Panc1 (cell line): ENCODE data around the gene SETD1B. TPM values are rescaled to one million over a fixed set of nuclear protein-coding genes. Genes with fewer than 3 reads are reported as not detected.
A peak's percentile ranks its signal among the peaks of the same experiment; 100 is the strongest.

Experiments
- ATAC-seq: fragments of 200-7000 bp; cut with Tn5 transposase; 2 replicates; pipeline ENCODE4 v1.9.1; 2020; ENCODE audit warnings: mild to moderate bottlenecking, moderate library complexity
- BruUV-seq: library from RNA; stranded (reverse); fragments of 400-500 nt; replicated peaks from 2 replicates; lab custom pipeline; 2021; lab: Mats Ljungman, UMichigan
- CTCF ChIA-PET: fragments of 300-600 bp; sonication (Branson Sonifier 250); formaldehyde crosslinking; loops from one replicate; lab custom pipeline; 2022; ENCODE audit warnings: antibody characterized with exemption; lab: Charles Lee
- POLR2A ChIA-PET: fragments of 300-600 bp; sonication (Branson Sonifier 250); formaldehyde crosslinking; loops from one replicate; lab custom pipeline; 2022; ENCODE audit warnings: antibody characterized with exemption; lab: Charles Lee
- DNase-seq: peaks from one replicate; pipeline ENCODE4 v3.0.0-alpha.2; 2010; ENCODE audit warnings: low read depth, low spot score
- H3K27ac ChIP-seq: 2 replicates; pipeline ENCODE4 v1.5.1; 2011; ENCODE audit warnings: mild to moderate bottlenecking, low read length, inconsistent platforms
- H3K27me3 ChIP-seq: fragments of 200-500 bp; sonication (Bioruptor generic); 2 replicates; pipeline ENCODE4 v1.6.0; 2014; ENCODE audit warnings: low read length, inconsistent platforms; ENCODE audit not compliant: control insufficient read depth, insufficient read depth
- H3K36me3 ChIP-seq: fragments of 200-500 bp; sonication (Bioruptor generic); 2 replicates; pipeline ENCODE4 v1.5.1; 2014; ENCODE audit warnings: inconsistent platforms, mild to moderate bottlenecking, low read length, moderate library complexity; ENCODE audit not compliant: control insufficient read depth, insufficient read depth
- H3K4me1 ChIP-seq: 2 replicates; pipeline ENCODE4 v1.5.1; 2011; ENCODE audit warnings: inconsistent platforms, mild to moderate bottlenecking, low read length, moderate library complexity; ENCODE audit not compliant: control insufficient read depth, insufficient read depth
- H3K4me3 ChIP-seq, 2 experiments: 2 replicates each; pipeline ENCODE4 v1.5.1; 2011 to 2012; ENCODE audit warnings: low read depth in 2 of 2, low read length in 2 of 2, mild to moderate bottlenecking in 2 of 2, inconsistent platforms in 1 of 2, moderate library complexity in 1 of 2
- H3K9me3 ChIP-seq: fragments of 200-500 bp; sonication (Bioruptor generic); 2 replicates; pipeline ENCODE4 v1.5.1; 2014; ENCODE audit warnings: low read depth, mild to moderate bottlenecking, inconsistent platforms, low read length, moderate library complexity; ENCODE audit not compliant: control insufficient read depth, insufficient read depth
- POLR2AphosphoS5 ChIP-seq: IDR thresholded peaks from 2 replicates; pipeline ENCODE4 v1.6.1; 2012; ENCODE audit warnings: mild to moderate bottlenecking, low read depth, low read length, moderate library complexity
- SIN3A ChIP-seq: IDR thresholded peaks from 2 replicates; pipeline ENCODE4 v1.6.1; 2012; ENCODE audit warnings: low read depth, mild to moderate bottlenecking, low read length, moderate library complexity, borderline replicate concordance; ENCODE audit not compliant: insufficient read depth
- TCF7L2 ChIP-seq: IDR thresholded peaks from 2 replicates; pipeline ENCODE4 v1.6.1; 2011; ENCODE audit warnings: mild to moderate bottlenecking, low read depth, low read length, inconsistent platforms
- in situ Hi-C: cut with HindIII; loops from 2 replicates; pipeline ENCODE4 v1.10.0; 2016; ENCODE audit warnings: low sequenced_read_pairs, low pct_unique_long_range_greater_than_20kb
- intact Hi-C: fragments of 100-400 bp; cut with micrococcal nuclease; formaldehyde crosslinking; loops from one replicate; pipeline ENCODE4 v1.10.0; 2022; ENCODE audit not compliant: unreplicated experiment
- total RNA-seq: library from RNA; stranded (reverse); gene quantifications from one replicate; pipeline ENCODE4 v1.2.1, GENCODE V29; 2021; ENCODE audit not compliant: unreplicated experiment
- TF ChIP-seq, protein P1 (sequence below), 2 experiments: IDR thresholded peaks; 2 replicates each; pipeline ENCODE4 v1.6.1; 2011 to 2012; ENCODE audit warnings: low read depth in 2 of 2, control low read depth in 1 of 2, low read length in 1 of 2, mild to moderate bottlenecking in 1 of 2, moderate library complexity in 1 of 2; ENCODE audit not compliant: insufficient read depth in 1 of 2
- TF ChIP-seq, protein P2 (sequence below): fragments of 450-650 bp; IDR thresholded peaks from 2 replicates; pipeline ENCODE4 v1.5.1; 2017; ENCODE audit warnings: mild to moderate bottlenecking

Gene SETD1B
- total RNA-seq, 1 experiment from 2014 or later = 31.2 TPM

DNA sequence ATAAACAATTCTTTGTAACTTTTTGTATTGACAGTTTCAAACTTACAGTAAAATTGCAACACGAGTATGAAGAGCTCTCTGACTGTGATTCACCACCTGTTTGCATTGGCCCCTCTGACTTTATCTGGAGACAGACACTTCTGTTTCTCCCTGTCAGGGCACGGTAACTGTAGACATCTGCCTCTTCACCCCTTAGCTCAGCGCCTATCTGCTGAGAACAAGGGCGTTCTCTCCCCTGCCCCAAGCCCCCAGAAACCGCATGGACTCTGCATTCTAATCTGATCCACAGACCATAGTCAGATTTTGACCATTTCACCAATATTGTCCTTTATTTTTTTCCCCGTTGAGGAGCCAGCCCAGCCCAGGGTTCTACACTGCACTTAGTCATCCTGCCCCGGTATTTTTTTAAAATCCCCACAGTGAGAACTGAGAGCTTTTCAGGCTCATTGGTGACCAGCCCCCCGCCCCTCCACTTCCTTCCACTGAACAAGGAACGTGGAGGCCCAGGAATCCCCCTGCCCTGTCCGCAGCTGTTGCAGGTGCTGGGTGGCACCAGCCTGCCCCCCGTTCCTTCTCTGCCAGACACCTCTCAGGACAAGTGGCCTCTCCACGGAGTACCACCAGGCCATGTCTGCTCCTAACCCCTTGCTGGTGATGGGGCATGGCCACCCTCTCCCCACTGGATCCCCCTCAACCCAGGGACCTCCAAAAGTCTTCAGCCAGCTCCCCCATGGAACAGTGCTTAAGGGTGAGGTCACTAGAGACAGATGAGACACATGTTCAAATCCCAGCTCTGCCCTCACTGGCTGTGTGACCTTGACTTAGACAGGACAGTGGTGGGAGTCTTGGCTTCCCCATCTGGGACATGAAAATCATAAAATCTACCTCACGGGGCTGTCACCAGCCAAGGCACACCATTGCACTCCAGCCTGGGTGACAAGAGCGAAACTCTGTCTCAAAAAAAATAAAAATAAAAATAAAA, 21.5 kb upstream of the SETD1B start:
- peak overlapping the region; percentile 73 for H3K27ac ChIP-seq
- CTCF ChIA-PET = interaction anchor here (0.6 to 2.9 kb wide), 5 partner anchors 12 to 91 kb away, joined by 3 to 18 read pairs (median 3); partner anchors contain the start of gene RHOF

DNA sequence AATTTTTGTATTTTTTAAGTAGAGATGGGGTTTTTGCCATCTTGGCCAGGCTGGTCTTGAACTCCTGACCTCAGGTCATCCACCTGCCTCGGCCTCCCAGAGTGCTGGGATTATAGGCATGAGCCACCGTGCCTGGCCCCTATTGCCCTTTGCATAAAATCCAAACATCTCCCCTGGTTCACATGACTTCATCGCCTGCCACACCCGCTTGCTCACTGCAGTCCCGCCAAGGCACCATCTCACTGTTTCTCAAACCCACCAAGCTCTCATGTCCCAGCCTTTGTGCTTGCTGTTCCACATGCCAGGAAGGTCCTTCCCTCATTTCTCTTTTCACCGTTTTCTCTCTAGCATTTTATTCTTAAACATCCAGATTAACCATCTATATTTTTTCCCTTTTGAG, 20.0 kb upstream of the SETD1B start:
- no peak for DNase-seq
- peaks cover 47% of the 10 kb centered on the region for H3K4me1 ChIP-seq

More for the DNA sequence above, 21.5 kb upstream of the SETD1B start:
- POLR2A ChIA-PET = interaction anchor here (0.6 to 0.7 kb wide), 2 partner anchors 14 to 84 kb away, joined by 3 to 8 read pairs; no protein-coding TSS in a partner anchor
- peaks cover 43% of the 10 kb centered on the region for H3K4me1 ChIP-seq
- peaks cover 4% of the 10 kb centered on the region for H3K36me3 ChIP-seq
- no TSS peak for BruUV-seq
- ATAC-seq = no peak
- TF ChIP-seq, protein P1, sequence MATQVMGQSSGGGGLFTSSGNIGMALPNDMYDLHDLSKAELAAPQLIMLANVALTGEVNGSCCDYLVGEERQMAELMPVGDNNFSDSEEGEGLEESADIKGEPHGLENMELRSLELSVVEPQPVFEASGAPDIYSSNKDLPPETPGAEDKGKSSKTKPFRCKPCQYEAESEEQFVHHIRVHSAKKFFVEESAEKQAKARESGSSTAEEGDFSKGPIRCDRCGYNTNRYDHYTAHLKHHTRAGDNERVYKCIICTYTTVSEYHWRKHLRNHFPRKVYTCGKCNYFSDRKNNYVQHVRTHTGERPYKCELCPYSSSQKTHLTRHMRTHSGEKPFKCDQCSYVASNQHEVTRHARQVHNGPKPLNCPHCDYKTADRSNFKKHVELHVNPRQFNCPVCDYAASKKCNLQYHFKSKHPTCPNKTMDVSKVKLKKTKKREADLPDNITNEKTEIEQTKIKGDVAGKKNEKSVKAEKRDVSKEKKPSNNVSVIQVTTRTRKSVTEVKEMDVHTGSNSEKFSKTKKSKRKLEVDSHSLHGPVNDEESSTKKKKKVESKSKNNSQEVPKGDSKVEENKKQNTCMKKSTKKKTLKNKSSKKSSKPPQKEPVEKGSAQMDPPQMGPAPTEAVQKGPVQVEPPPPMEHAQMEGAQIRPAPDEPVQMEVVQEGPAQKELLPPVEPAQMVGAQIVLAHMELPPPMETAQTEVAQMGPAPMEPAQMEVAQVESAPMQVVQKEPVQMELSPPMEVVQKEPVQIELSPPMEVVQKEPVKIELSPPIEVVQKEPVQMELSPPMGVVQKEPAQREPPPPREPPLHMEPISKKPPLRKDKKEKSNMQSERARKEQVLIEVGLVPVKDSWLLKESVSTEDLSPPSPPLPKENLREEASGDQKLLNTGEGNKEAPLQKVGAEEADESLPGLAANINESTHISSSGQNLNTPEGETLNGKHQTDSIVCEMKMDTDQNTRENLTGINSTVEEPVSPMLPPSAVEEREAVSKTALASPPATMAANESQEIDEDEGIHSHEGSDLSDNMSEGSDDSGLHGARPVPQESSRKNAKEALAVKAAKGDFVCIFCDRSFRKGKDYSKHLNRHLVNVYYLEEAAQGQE (IDR thresholded peaks at IDR 0.05; ENCODE audit: insufficient read depth in 1 of 2, low read depth in 2 of 2, low read length in 1 of 2) = no peak
- TF ChIP-seq POLR2AphosphoS5 (no peak), SIN3A (no peak), TCF7L2 (no peak)
- TF ChIP-seq, protein P2, sequence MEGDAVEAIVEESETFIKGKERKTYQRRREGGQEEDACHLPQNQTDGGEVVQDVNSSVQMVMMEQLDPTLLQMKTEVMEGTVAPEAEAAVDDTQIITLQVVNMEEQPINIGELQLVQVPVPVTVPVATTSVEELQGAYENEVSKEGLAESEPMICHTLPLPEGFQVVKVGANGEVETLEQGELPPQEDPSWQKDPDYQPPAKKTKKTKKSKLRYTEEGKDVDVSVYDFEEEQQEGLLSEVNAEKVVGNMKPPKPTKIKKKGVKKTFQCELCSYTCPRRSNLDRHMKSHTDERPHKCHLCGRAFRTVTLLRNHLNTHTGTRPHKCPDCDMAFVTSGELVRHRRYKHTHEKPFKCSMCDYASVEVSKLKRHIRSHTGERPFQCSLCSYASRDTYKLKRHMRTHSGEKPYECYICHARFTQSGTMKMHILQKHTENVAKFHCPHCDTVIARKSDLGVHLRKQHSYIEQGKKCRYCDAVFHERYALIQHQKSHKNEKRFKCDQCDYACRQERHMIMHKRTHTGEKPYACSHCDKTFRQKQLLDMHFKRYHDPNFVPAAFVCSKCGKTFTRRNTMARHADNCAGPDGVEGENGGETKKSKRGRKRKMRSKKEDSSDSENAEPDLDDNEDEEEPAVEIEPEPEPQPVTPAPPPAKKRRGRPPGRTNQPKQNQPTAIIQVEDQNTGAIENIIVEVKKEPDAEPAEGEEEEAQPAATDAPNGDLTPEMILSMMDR = no peak
- H3K4me3 ChIP-seq = 0 out of 4 replicates have a peak overlapping the region, but pooled peaks of 1 of the 2 experiments have one; percentile 14
- H3K27me3 ChIP-seq = no peaks in the 10 kb centered on the region
- in situ Hi-C loops (no loop called here), intact Hi-C loops (no loop called here)
- DNase-seq = no peak
- no peaks in the 10 kb centered on the region for H3K9me3 ChIP-seq

More for the DNA sequence above, 20.0 kb upstream of the SETD1B start:
- no peak for ATAC-seq
- no TSS peak for BruUV-seq
- no peak overlapping the region for H3K4me3 ChIP-seq
- ChIA-PET CTCF (no interaction called here), POLR2A (no interaction called here)
- in situ Hi-C loops = no loop called here
- intact Hi-C loops = no loop called here
- H3K27ac ChIP-seq = peak overlapping the region; percentile 10; the same call in 1 of the 2 replicates
- peaks cover 4% of the 10 kb centered on the region for H3K36me3 ChIP-seq
- H3K9me3 ChIP-seq = no peaks in the 10 kb centered on the region
- TF ChIP-seq SIN3A (no peak), POLR2AphosphoS5 (no peak), TCF7L2 (no peak)
- TF ChIP-seq, protein P2 = no peak
- TF ChIP-seq, protein P1 (IDR thresholded peaks at IDR 0.05; ENCODE audit: insufficient read depth in 1 of 2, low read depth in 2 of 2, low read length in 1 of 2) = no peak
- H3K27me3 ChIP-seq = no peaks in the 10 kb centered on the region
